Fibroblast of skin of left quadriceps (primary cell): ENCODE measurements around the gene INPP4B.

Source experiments
- DNase-seq, 2 experiments: peaks; one replicate each; pipeline ENCODE4 v3.0.0-alpha.2; 2013; ENCODE audit warnings: low read depth in 2 of 2

Gene INPP4B

GRCh38 chr4:142846108-142846728 lies at the start of gene INPP4B:
TSS of gene INPP4B (minus strand) at chr4:142846301.
- DNase-seq, result no peak

GRCh38 chr4:142893012-142893411 lies 46.9 kb upstream of the INPP4B start:
- DNase-seq, result no peak

DNA sequence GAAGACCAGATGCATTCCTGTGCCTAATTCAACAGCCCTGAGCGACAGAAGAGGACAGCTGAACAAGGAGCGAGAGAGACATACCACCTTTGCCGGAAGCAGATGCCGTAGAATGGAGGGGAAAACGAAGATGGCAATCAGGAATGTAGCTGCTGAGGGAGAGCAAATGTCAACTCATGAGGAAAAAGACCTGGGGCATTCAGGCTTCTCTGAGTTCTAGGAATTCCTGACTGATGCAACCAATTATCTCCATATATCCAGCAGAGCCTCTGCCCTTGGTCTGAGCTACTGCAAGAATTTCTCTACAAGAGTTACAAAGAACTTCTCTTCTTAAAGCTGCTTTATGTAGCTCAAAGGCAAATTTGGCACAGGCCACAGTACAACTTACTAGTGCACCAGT lies 40.5 kb upstream of the INPP4B start:
- DNase-seq, result no peak

DNA sequence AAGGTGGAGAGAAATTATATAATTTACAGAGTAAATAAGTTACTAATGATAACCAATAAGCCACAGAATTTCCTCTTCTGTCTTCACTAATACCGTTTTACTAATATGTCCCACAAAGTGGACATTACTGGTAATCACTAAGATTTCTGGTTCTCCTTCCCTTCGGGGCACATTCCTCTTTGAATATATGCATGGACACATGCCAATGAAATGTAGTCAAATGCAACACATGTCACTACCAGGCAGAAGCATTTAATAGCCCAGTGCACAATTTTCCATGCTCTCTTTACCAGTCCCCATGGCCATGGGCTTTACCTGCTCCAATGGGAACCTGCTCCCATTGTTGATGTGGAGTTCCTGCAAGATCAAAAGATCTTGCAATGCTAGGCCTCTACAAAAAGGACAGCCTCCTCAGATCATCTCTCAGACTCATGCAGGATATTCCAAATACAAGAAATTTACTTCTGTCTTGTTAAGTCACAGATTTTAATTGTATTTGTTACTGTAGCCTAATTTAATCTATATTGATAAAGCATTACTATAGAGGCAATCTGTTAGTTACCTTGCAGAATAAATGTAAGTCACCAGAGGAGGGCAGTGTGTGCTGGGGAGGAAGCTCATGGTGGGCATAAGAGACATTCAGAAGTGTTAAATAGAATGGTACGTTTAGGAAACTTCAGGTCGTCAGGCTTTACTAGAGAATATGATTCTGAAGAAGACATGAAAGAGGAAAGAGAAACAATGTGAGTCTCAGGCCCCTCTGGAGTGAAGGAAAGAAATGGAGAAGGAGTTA lies 37.1 kb upstream of the INPP4B start:
- no peak for DNase-seq

- no peak for DNase-seq
Measured at GRCh38 chr4:142882159-142882558, 36.1 kb upstream of the INPP4B start.

DNA sequence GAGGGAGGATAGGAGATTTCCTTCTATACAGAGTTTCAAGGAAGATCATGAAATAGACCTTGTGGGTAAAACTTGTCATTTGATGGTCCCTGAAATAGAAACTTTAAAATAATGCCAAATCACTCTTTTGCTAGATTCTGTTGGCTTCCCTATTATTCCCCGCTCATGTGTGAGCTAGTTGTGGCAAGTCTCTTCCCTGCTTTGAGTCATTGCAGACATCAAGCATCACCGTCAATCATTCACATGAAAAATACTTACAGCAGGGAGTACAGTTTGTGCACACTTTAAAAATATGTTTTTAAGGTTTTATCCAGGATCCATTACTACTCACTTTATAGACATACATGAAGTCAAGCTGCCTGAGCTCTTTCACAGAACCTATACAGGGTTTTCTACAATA lies 35.2 kb upstream of the INPP4B start:
- no peak for DNase-seq

GRCh38 chr4:142875117-142875516 lies 29.0 kb upstream of the INPP4B start:
- DNase-seq, result no peak

GRCh38 chr4:142874684-142875083 lies 28.6 kb upstream of the INPP4B start:
- DNase-seq, result no peak

GRCh38 chr4:142866685-142867084 lies 20.6 kb upstream of the INPP4B start:
- no peak for DNase-seq

DNA sequence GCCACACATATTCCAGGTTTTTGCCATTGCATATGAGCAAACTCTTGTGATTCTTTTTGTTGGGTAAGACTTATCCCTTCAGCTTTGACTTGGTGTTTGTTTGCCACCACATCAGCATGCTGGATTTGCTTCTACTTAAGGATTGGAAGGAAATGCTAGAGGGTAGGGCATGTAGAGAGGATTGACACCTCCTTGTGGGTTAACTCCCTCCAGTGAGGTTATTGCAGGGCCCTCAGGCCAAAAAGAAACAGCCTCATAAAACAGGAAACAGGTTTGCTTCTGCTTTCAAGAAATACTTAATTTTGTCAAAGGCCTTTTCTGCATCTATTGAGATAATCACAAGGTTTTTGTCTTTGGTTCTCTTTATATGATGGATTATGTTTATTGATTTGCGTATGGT lies 15.2 kb upstream of the INPP4B start:
- DNase-seq, result no peak

GRCh38 chr4:142858965-142859364 lies 12.9 kb upstream of the INPP4B start:
- no peak for DNase-seq

- no peak for DNase-seq
Measured at GRCh38 chr4:142858446-142858845, 12.3 kb upstream of the INPP4B start.

DNA sequence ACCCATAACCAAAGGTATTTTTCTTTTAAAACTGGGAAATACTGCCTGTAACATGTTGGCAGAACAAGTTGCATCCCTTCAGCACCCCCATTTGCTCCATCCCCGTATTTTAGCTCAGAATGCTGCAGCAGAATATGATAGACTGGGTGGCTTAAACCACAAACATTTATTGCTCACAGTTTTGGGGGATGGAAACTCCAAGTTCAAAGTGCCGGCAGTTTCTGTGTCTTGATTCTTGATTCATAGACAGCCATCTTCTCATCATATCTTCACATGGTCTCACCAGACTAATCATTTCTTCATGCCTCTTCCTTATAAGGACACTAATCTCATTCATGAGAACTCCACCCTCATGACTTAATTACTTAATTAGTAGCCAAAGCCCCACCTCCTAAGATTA lies 10.5 kb upstream of the INPP4B start:
- no peak for DNase-seq

- DNase-seq, result no peak
Measured at GRCh38 chr4:142850478-142850877, 4.4 kb upstream of the INPP4B start.

- no peak for DNase-seq
Measured at GRCh38 chr4:142846729-142847596, 862 bp upstream of the INPP4B start.

DNA sequence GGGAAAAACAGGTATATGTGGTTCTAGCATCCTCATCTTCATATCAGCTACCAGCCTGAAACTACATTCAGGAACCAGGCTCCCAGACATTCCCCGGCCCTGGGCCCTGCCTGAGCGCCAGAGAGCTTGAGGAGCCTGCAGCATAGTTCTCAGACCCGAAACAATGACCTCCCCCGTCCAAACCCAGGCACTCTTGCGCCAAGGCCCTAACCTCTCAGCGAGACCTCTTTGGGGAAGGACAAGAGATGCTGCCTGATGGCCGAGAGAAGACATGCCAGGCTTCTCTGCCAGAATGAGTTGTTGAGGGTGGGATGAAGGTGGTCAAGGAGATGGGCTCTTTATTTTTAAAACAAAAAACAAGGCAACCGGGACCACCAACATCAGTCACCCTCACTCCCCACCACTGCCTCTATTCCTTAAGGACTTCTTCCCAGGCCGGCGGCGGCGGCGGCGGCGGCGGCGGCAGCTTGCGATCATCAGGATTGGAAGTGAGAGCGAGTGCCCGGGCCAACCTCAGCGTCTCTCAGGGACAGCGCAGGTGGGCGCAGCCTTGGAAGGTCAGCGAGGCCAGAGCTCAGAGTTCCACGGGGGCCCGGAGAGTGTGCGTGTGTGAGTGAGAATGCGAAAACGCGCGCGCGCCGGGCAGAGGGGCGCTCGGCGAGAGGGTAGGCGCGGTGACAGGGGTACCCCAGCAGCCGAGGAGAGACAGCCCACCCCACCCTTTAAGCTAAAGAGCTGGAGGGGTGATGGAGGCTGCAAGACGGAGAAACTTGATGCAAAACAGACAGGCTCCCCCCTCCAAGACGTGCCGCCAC lies 601 bp downstream of the INPP4B start:
- DNase-seq, result no peak

DNA sequence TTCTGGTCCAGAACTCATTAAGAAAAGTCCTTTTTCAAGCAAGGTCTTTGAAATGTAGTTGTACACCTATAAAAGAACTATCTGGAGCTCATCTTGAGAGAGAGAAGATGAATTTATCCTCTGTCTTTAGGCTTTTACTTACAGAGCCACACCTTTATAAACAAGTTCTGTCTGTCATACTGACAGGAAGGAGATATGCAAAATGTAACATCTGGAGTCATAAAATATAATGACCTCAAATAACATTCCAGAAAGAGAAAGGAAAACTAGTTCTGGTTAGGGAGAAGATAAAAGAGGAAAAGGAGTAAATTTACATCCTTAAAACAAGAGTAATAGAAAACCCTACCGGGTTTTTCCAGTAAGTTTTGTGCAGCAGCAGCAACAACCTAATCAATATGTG lies 1.3 kb downstream of the INPP4B start:
- no peak for DNase-seq

GRCh38 chr4:142840516-142841123 lies 5.5 kb downstream of the INPP4B start:
- DNase-seq, result no peak

- no peak for DNase-seq
Measured at GRCh38 chr4:142838778-142839177, 7.3 kb downstream of the INPP4B start.

DNA sequence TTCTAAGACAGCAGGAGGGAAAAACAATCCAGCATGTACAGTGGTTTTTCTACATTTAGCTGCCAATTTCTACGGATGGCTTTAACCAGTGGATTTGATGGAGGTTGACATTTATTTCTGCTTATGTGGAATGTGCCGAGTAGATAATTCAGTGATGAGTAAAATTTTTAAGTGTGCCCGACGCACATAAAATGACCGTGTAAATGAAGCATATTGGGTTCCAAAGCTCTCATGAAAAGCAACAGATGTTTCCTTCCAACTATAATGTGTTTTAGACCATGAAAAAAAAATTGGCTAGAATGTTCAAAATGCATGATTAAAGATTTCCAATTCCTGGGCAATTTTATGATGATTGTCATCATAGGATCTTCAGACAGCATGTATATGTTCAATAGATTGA lies 14.1 kb downstream of the INPP4B start:
- no peak for DNase-seq

- no peak for DNase-seq
Measured at GRCh38 chr4:142826503-142827241, 19.4 kb downstream of the INPP4B start.
